Suppressor macrophage treated with lipopolysaccharide for 4 hours (primary cell): ENCODE measurements around the gene PHPT1.
"Not testable (repeated sequence)": the region's sequence is repeated elsewhere in the genome, so short reads cannot be mapped to it uniquely, and the experiment has no call there.

Experiments used
- DNase-seq: peaks from one replicate; pipeline ENCODE4 v3.0.0-alpha.2; 2020

Gene PHPT1

GRCh38 chr9:136849038-136849959 lies at the start of gene PHPT1:
Gene PHPT1 (plus strand): TSS chr9:136849409. CDS start chr9:136849431, 22 bp downstream.
- peak; percentile 99 for DNase-seq

GRCh38 chr9:136799854-136800657 lies 49.2 kb upstream of the PHPT1 start:
- peak; percentile 62 for DNase-seq

GRCh38 chr9:136802321-136802720 lies 46.9 kb upstream of the PHPT1 start:
- no peak for DNase-seq

GRCh38 chr9:136803009-136803550 lies 46.1 kb upstream of the PHPT1 start:
- DNase-seq: not testable (repeated sequence)

- no peak for DNase-seq
Measured at GRCh38 chr9:136803551-136804508, 45.4 kb upstream of the PHPT1 start.

- no peak for DNase-seq
Measured at GRCh38 chr9:136804509-136805206, 44.6 kb upstream of the PHPT1 start.

- DNase-seq: no peak
Measured at GRCh38 chr9:136805207-136805740, 43.9 kb upstream of the PHPT1 start.

- DNase-seq: no peak
Measured at GRCh38 chr9:136806067-136806466, 43.1 kb upstream of the PHPT1 start.

- no peak for DNase-seq
Measured at GRCh38 chr9:136806631-136807201, 42.5 kb upstream of the PHPT1 start.

- peak; percentile 90 for DNase-seq
Measured at GRCh38 chr9:136807281-136808074, 41.7 kb upstream of the PHPT1 start, which contains the start of gene RABL6. Gene RABL6 (plus strand): TSS chr9:136807948. CDS start chr9:136808197, 249 bp downstream.

- no peak for DNase-seq
Measured at GRCh38 chr9:136808075-136808805, 41.0 kb upstream of the PHPT1 start.

- peak; percentile 18 for DNase-seq
Measured at GRCh38 chr9:136808806-136809158, 40.4 kb upstream of the PHPT1 start.

GRCh38 chr9:136814725-136815421 lies 34.3 kb upstream of the PHPT1 start:
- no peak for DNase-seq

GRCh38 chr9:136815422-136815782 lies 33.8 kb upstream of the PHPT1 start:
- no peak for DNase-seq

- peak; percentile 20 for DNase-seq
Measured at GRCh38 chr9:136820971-136821825, 28.0 kb upstream of the PHPT1 start.

- DNase-seq: no peak
Measured at GRCh38 chr9:136821826-136822544, 27.2 kb upstream of the PHPT1 start.
